ENCODE data around the gene HOXC4. TPM values are rescaled to one million over a fixed set of nuclear protein-coding genes. Genes with fewer than 3 reads are reported as not detected.
A peak's percentile ranks its signal among the peaks of the same experiment; 100 is the strongest.

HOXC4 gene
- 2.3 TPM for polyA plus RNA-seq

- peaks cover 7% of the 10 kb centered on the region for H3K36me3 Mint-ChIP-seq
- H3K4me3 Mint-ChIP-seq: peak within 1 kb of the TSS; percentile 92 to 100 (median 98)
- H3K9me3 Mint-ChIP-seq: peaks cover 0 to 1% (median 0%) of the 10 kb centered on the region in 3 donors
- H3K4me1 Mint-ChIP-seq: peaks cover 9 to 30% (median 26%) of the 10 kb centered on the region in 3 donors
- H3K27ac Mint-ChIP-seq: peak within 1 kb of the TSS; percentile 83 to 98 (median 96)
- peaks cover 19% of the 10 kb centered on the region for H3K27me3 Mint-ChIP-seq
Measured at GRCh38 chr12:54053751-54054741, at the start of gene HOXC4. TSS of gene HOXC4 (plus strand) at chr12:54053835. CDS start at chr12:54053923, 88 bp downstream.

GRCh38 chr12:54004063-54004840 lies 49.4 kb upstream of the HOXC4 start:
- H3K36me3 Mint-ChIP-seq: no peaks in the 10 kb centered on the region

GRCh38 chr12:54004841-54005530 lies 48.6 kb upstream of the HOXC4 start:
- H3K27me3 Mint-ChIP-seq: peaks cover 80% of the 10 kb centered on the region
- H3K4me3 Mint-ChIP-seq: peak overlapping the region in 1 of 4 donors; percentile 94
- peaks cover 8 to 20% (median 9%) of the 10 kb centered on the region in 3 donors for H3K4me1 Mint-ChIP-seq
- H3K9me3 Mint-ChIP-seq: peaks cover 0 to 4% (median 0%) of the 10 kb centered on the region in 3 donors
- H3K27ac Mint-ChIP-seq: peak overlapping the region; percentile 84 to 97 (median 85)
- no peaks in the 10 kb centered on the region for H3K36me3 Mint-ChIP-seq

More at GRCh38 chr12:54004063-54004840, 49.4 kb upstream of the HOXC4 start:
- Mint-ChIP-seq H3K27ac (peak overlapping the region; percentile 81 to 89 (median 85)), H3K4me3 (no peak overlapping the region), H3K9me3 (peaks cover 0 to 1% (median 0%) of the 10 kb centered on the region in 3 donors), H3K4me1 (peaks cover 6 to 17% (median 6%) of the 10 kb centered on the region in 3 donors), H3K27me3 (peaks cover 74% of the 10 kb centered on the region)

DNA sequence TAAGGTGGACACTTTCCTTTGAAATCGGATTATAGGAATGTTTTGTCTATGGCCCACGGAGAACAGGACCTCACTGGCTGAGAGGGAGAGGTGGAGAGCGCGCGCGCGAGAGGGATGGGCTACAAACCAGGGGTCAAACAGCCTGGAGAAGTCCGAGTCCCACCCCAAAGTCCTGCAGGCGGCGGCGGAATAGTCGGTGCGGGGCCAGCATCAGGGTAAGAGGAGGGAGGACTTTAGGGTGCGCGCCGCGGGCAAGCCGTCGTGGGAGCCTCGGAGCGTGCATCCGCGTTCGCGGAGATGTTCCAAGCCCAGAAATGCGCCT lies 48.1 kb upstream of the HOXC4 start:
- H3K27me3 Mint-ChIP-seq: peaks cover 80% of the 10 kb centered on the region
- peaks cover 8 to 24% (median 9%) of the 10 kb centered on the region in 3 donors for H3K4me1 Mint-ChIP-seq
- peak overlapping the region; percentile 84 to 97 (median 85) for H3K27ac Mint-ChIP-seq
- H3K36me3 Mint-ChIP-seq: no peaks in the 10 kb centered on the region
- peaks cover 0 to 4% (median 0%) of the 10 kb centered on the region in 3 donors for H3K9me3 Mint-ChIP-seq
- H3K4me3 Mint-ChIP-seq: peak overlapping the region in 2 of 4 donors; percentile 92 to 94

DNA sequence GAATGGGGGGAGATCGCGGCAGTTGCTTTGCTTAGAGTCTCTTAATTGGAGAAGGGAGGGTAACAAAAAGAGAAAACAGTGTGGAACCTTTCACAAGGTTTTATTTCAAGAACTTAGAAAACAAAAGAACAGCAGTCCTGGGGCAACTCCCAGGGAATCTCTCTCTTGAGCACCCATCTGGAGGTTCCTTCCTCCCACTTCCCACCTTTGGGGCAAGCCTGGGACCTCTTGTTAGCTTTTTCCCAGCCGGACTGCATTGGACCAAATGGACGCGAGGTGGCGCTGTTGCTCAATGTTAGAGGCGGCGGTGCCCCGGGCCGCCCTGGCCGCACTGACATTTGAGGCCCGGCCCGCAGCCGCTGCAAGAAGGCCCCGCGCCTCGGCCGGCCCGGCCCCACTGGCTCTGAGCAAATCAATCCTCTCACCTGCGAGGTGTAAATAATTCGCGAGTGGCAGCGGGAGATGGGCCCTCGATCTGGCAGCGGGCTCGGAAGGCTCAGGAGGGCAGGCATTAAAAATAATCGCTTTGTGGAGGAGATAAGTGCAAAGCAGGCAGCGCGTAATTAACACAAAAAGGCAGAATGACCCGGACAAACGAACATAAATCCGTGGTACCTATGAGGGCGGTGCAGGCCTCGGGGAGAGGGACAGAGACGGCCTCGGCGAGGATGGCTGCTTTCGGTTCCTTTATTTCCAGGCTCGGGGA lies 47.6 kb upstream of the HOXC4 start:
- Mint-ChIP-seq H3K27ac (peak overlapping the region; percentile 84 to 97 (median 85)), H3K4me3 (peak overlapping the region; percentile 73 to 94 (median 93)), H3K4me1 (peaks cover 9 to 26% (median 9%) of the 10 kb centered on the region in 3 donors), H3K9me3 (peaks cover 0 to 4% (median 0%) of the 10 kb centered on the region in 3 donors), H3K36me3 (no peaks in the 10 kb centered on the region), H3K27me3 (peaks cover 79% of the 10 kb centered on the region)

GRCh38 chr12:54006559-54007220 lies 46.9 kb upstream of the HOXC4 start:
- H3K4me3 Mint-ChIP-seq: peak overlapping the region; percentile 73 to 94 (median 93)
- peaks cover 81% of the 10 kb centered on the region for H3K27me3 Mint-ChIP-seq
- peaks cover 1% of the 10 kb centered on the region for H3K36me3 Mint-ChIP-seq
- H3K9me3 Mint-ChIP-seq: peaks cover 0 to 4% (median 0%) of the 10 kb centered on the region in 3 donors
- peak overlapping the region in 2 of 3 donors; percentile 84 to 97 for H3K27ac Mint-ChIP-seq
- peaks cover 9 to 32% (median 15%) of the 10 kb centered on the region in 3 donors for H3K4me1 Mint-ChIP-seq

- Mint-ChIP-seq H3K4me3 (peak overlapping the region in 2 of 4 donors; percentile 52 to 94), H3K36me3 (peaks cover 1% of the 10 kb centered on the region), H3K27me3 (peaks cover 75% of the 10 kb centered on the region), H3K4me1 (peaks cover 9 to 38% (median 15%) of the 10 kb centered on the region in 3 donors), H3K27ac (peak overlapping the region; percentile 78 to 97 (median 80)), H3K9me3 (peaks cover 0 to 4% (median 0%) of the 10 kb centered on the region in 3 donors)
Measured at GRCh38 chr12:54007538-54008259, 45.9 kb upstream of the HOXC4 start.

GRCh38 chr12:54008260-54008552 lies 45.4 kb upstream of the HOXC4 start:
- peak overlapping the region in 3 of 4 donors; percentile 35 to 83 (median 52) for H3K4me3 Mint-ChIP-seq
- H3K36me3 Mint-ChIP-seq: peaks cover 1% of the 10 kb centered on the region
- peaks cover 9 to 38% (median 15%) of the 10 kb centered on the region in 3 donors for H3K4me1 Mint-ChIP-seq
- peak overlapping the region in 2 of 3 donors; percentile 80 to 97 for H3K27ac Mint-ChIP-seq
- peaks cover 0 to 4% (median 0%) of the 10 kb centered on the region in 3 donors for H3K9me3 Mint-ChIP-seq
- H3K27me3 Mint-ChIP-seq: peaks cover 75% of the 10 kb centered on the region

DNA sequence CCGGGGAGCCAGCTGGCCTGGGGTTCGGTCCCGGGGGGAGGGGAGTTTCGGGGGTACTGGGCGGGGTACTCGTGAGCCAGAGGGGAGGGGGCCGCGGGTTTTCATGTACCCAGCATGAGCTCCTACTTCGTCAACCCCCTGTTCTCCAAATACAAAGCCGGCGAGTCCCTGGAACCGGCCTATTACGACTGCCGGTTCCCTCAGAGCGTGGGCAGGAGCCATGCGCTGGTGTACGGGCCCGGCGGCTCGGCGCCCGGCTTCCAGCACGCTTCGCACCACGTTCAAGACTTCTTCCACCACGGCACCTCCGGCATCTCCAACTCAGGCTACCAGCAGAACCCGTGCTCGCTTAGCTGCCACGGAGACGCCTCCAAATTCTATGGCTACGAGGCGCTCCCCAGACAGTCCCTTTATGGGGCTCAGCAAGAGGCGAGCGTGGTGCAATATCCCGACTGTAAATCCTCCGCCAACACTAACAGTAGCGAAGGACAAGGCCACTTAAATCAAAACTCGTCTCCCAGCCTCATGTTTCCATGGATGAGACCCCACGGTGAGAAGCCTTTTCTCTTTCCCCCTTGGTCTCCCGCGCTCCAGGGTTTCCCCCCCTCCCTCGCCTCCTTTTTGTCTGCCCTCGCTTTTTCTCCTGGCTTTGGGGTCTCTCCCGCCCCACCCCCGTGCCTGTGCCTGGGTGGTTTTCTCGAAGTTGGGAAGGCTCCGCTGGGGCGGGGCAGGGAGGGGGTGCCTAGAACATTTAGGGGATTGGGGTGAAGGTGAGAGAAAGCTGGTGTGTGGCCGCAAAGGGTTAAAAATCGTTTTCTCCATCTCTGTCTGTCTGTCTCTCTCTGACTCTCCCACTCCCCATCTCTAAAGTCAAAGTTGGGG lies 44.2 kb upstream of the HOXC4 start:
- Mint-ChIP-seq H3K27me3 (peaks cover 71% of the 10 kb centered on the region), H3K9me3 (peaks cover 0 to 4% (median 0%) of the 10 kb centered on the region in 3 donors), H3K4me3 (peak overlapping the region; percentile 67 to 89 (median 76)), H3K4me1 (peaks cover 8 to 38% (median 15%) of the 10 kb centered on the region in 3 donors), H3K36me3 (peaks cover 1% of the 10 kb centered on the region), H3K27ac (peak overlapping the region in 2 of 3 donors; percentile 78 to 93)

GRCh38 chr12:54010053-54010971 lies 43.3 kb upstream of the HOXC4 start:
- Mint-ChIP-seq H3K27me3 (peaks cover 75% of the 10 kb centered on the region), H3K27ac (peak overlapping the region in 1 of 3 donors; percentile 93), H3K9me3 (peaks cover 0 to 4% (median 0%) of the 10 kb centered on the region in 3 donors), H3K36me3 (peaks cover 1% of the 10 kb centered on the region), H3K4me1 (peaks cover 10 to 45% (median 17%) of the 10 kb centered on the region in 3 donors), H3K4me3 (peak overlapping the region in 2 of 4 donors; percentile 17 to 63)

GRCh38 chr12:54010972-54011664 lies 42.5 kb upstream of the HOXC4 start:
- peak overlapping the region in 2 of 3 donors; percentile 18 to 47 for H3K27ac Mint-ChIP-seq
- H3K27me3 Mint-ChIP-seq: peaks cover 71% of the 10 kb centered on the region
- H3K4me3 Mint-ChIP-seq: peak overlapping the region in 3 of 4 donors; percentile 4 to 41 (median 4)
- H3K9me3 Mint-ChIP-seq: peaks cover 0 to 4% (median 0%) of the 10 kb centered on the region in 3 donors
- peaks cover 1% of the 10 kb centered on the region for H3K36me3 Mint-ChIP-seq
- peaks cover 10 to 41% (median 17%) of the 10 kb centered on the region in 3 donors for H3K4me1 Mint-ChIP-seq
